B cell (primary cell): ENCODE results near the gene ZMIZ1. TPM values are rescaled to one million over a fixed set of nuclear protein-coding genes. Genes with fewer than 3 reads are reported as not detected.

Experiments
- ATAC-seq: fragments of 200-7000 bp; cut with Tn5 transposase; one replicate; pipeline ENCODE4 v1.10.0; 2021; ENCODE audit warnings: low read depth, mild to moderate bottlenecking, moderate number of reproducible peaks, moderate library complexity
- CTCF ChIA-PET: fragments of 350-600 bp; sonication (Branson Sonifier 250); formaldehyde crosslinking; loops from one replicate; lab custom pipeline; 2021; ENCODE audit warnings: antibody characterized with exemption, inconsistent platforms; lab: Charles Lee
- POLR2A ChIA-PET: fragments of 350-600 bp; sonication (Branson Sonifier 250); formaldehyde crosslinking; loops from one replicate; lab custom pipeline; 2021; ENCODE audit warnings: antibody characterized with exemption; lab: Charles Lee
- DNase-seq: peaks from one replicate; pipeline ENCODE4 v3.0.0; 2013
- H2AFZ ChIP-seq: 2 replicates; pipeline ENCODE4 v1.6.1; 2012; ENCODE audit warnings: mild to moderate bottlenecking, low read depth, low read length; ENCODE audit not compliant: insufficient read depth, poor library complexity, severe bottlenecking
- H3K27ac ChIP-seq, 2 donors: 1 replicate in 1 of 2; 2 replicates in 1 of 2; pipeline ENCODE4 v1.5.1; 2012 to 2013; ENCODE audit warnings: low read length in 2 of 2, mild to moderate bottlenecking in 2 of 2, moderate library complexity in 1 of 2
- H3K27me3 ChIP-seq, 4 experiments: fragments of 200-600 bp in 1 of 4; sonication (generic) in 1 of 4; replicated peaks in 1 of 4; 1 replicate in 2 of 4; 2 replicates in 2 of 4; pipeline versions ENCODE4 v1.6.1 to v1.7.0; 2013 to 2016; ENCODE audit warnings: low read length in 3 of 4, mild to moderate bottlenecking in 2 of 4, mixed read lengths in 1 of 4, moderate library complexity in 1 of 4; ENCODE audit not compliant: insufficient read depth in 4 of 4, control insufficient read depth in 3 of 4; ENCODE audit errors: control extremely low read depth in 1 of 4
- H3K36me3 ChIP-seq, 2 experiments: replicated peaks in 1 of 2; 1 replicate in 1 of 2; 2 replicates in 1 of 2; pipeline versions ENCODE4 v1.6.1 to v1.7.1; 2013; ENCODE audit warnings: low read length in 1 of 2; ENCODE audit not compliant: insufficient read depth in 2 of 2, control insufficient read depth in 1 of 2; ENCODE audit errors: control extremely low read depth in 1 of 2, extremely low read depth in 1 of 2
- H3K4me1 ChIP-seq, 2 donors: fragments of 200-600 bp in 1 of 2; sonication (generic) in 1 of 2; 1 replicate in 1 of 2; 2 replicates in 1 of 2; pipeline versions ENCODE4 v1.5.1 to v1.6.1; 2013 to 2017; ENCODE audit warnings: low read length in 2 of 2; ENCODE audit not compliant: control insufficient read depth in 2 of 2, insufficient read depth in 2 of 2
- H3K4me2 ChIP-seq: replicated peaks from 2 replicates; pipeline ENCODE3; 2012; ENCODE audit warnings: mild to moderate bottlenecking, low read depth, low read length; ENCODE audit not compliant: poor library complexity, severe bottlenecking
- H3K4me3 ChIP-seq, 5 experiments: fragments of 200-600 bp in 1 of 5; sonication (generic) in 1 of 5; 1 replicate in 3 of 5; 2 replicates in 2 of 5; pipeline versions ENCODE4 v1.5.1 to v1.7.0; 2011 to 2016; ENCODE audit warnings: low read length in 4 of 5, mild to moderate bottlenecking in 4 of 5, low read depth in 2 of 5, control low read depth in 1 of 5, moderate library complexity in 1 of 5; ENCODE audit not compliant: insufficient read depth in 1 of 5; ENCODE audit errors: control extremely low read depth in 1 of 5, extremely low read depth in 1 of 5
- H3K79me2 ChIP-seq: fragments of 200-600 bp; sonication (generic); one replicate; pipeline ENCODE4 v1.6.0; 2016; ENCODE audit warnings: low read length; ENCODE audit not compliant: control insufficient read depth, insufficient read depth
- H3K9ac ChIP-seq: fragments of 200-600 bp; sonication (generic); 2 replicates; pipeline ENCODE4 v1.6.1; 2017; ENCODE audit warnings: mild to moderate bottlenecking, low read length, moderate library complexity
- H3K9me3 ChIP-seq, 3 donors: one replicate each; pipeline versions ENCODE4 v1.6.1 to v1.7.1; 2013; ENCODE audit warnings: low read length in 2 of 3; ENCODE audit not compliant: control insufficient read depth in 2 of 3, insufficient read depth in 1 of 3; ENCODE audit errors: control extremely low read depth in 1 of 3
- H4K20me1 ChIP-seq: 2 replicates; pipeline ENCODE4 v1.6.0; 2012; ENCODE audit warnings: mild to moderate bottlenecking, low read length; ENCODE audit not compliant: insufficient read depth, control insufficient read depth, poor library complexity, severe bottlenecking
- H3K27ac Mint-ChIP-seq: one replicate; pipeline ENCODE4 v1.8.0; 2021; ENCODE audit warnings: mixed read lengths
- H3K27me3 Mint-ChIP-seq: one replicate; pipeline ENCODE4 v1.8.0; 2021; ENCODE audit warnings: mixed read lengths
- H3K4me1 Mint-ChIP-seq: one replicate; pipeline ENCODE4 v1.8.0; 2021; ENCODE audit warnings: mixed read lengths
- H3K4me3 Mint-ChIP-seq: one replicate; pipeline ENCODE4 v1.8.0; 2021; ENCODE audit warnings: mixed read lengths
- H3K9me3 Mint-ChIP-seq: one replicate; pipeline ENCODE4 v1.8.0; 2022; ENCODE audit warnings: mixed read lengths; ENCODE audit not compliant: insufficient read depth
- CTCF ChIP-seq: fragments of 200-600 bp; IDR thresholded peaks from one replicate; pipeline ENCODE4 v1.8.0; 2022; ENCODE audit warnings: antibody characterized with exemption, mild to moderate bottlenecking
- EZH2 ChIP-seq: IDR thresholded peaks from 2 replicates; pipeline ENCODE4 v1.6.1; 2012; ENCODE audit warnings: borderline replicate concordance, low read depth, mild to moderate bottlenecking, moderate library complexity, low read length; ENCODE audit not compliant: insufficient read depth, poor library complexity, severe bottlenecking
- WGBS: methylation state at CpG from one replicate; pipeline ENCODE4 v1.1.5; 2013; ENCODE audit warnings: missing lambda C conversion rate; ENCODE audit not compliant: insufficient coverage; 5-methylcytosine and 5-hydroxymethylcytosine counted together
- intact Hi-C: fragments of 100-400 bp; cut with micrococcal nuclease; formaldehyde crosslinking; loops from one replicate; pipeline ENCODE4 v1.10.0; 2022
- polyA plus RNA-seq: library from polyadenylated mRNA; depleted of rRNA; stranded (reverse); fragments of >200 nt; gene quantifications from 2 replicates; pipeline ENCODE4 v1.2.3, GENCODE V29; 2012
- total RNA-seq, 2 donors: library from RNA; stranded (reverse); fragments of 120-200 nt in 1 of 2; gene quantifications; 1 replicate in 1 of 2; 2 replicates in 1 of 2; pipeline versions ENCODE4 v1.2.3 to v1.2.4, GENCODE V29; 2013 to 2022

ZMIZ1 gene
- total and polyA plus RNA-seq, 2 donors (not counting 1 experiment from before 2014, with no cell fraction given): 14.3 to 64.9 TPM

GRCh38 chr10:79346388-79347225 lies 277.8 kb downstream of the ZMIZ1 start:
- H2AFZ ChIP-seq: no peak overlapping the region
- peaks cover 14 to 26% of the 10 kb centered on the region in 2 donors for H3K4me1 ChIP-seq
- H3K27ac ChIP-seq: no peak overlapping the region
- Mint-ChIP-seq H3K27ac (no peak overlapping the region), H3K9me3 (no peaks in the 10 kb centered on the region), H3K27me3 (no peaks in the 10 kb centered on the region), H3K4me3 (peak overlapping the region; percentile 37), H3K4me1 (peaks cover 24% of the 10 kb centered on the region)
- H3K36me3 ChIP-seq: peaks cover 0 to 32% of the 10 kb centered on the region in 2 experiments
- peaks cover 10% of the 10 kb centered on the region for H4K20me1 ChIP-seq
- peak overlapping the region in 2 of 5 experiments; percentile 17 to 89 for H3K4me3 ChIP-seq
- peak overlapping the region; percentile 22 for H3K9ac ChIP-seq
- peak overlapping the region; percentile 100 for H3K4me2 ChIP-seq
- TF ChIP-seq CTCF (no peak), EZH2 (no peak)
- POLR2A ChIA-PET: interaction anchor here (0.5 to 1.6 kb wide), 4 partner anchors 29 to 276 kb away, joined by 3 to 6 read pairs (median 4); no protein-coding TSS in a partner anchor
- H3K79me2 ChIP-seq: peaks cover 26% of the 10 kb centered on the region
- H3K9me3 ChIP-seq: no peaks in the 10 kb centered on the region
- intact Hi-C loops: loop anchor here (1.0 to 5.0 kb wide), 6 partner anchors 15 to 1317 kb away; partner anchors contain the start of genes POLR3A and ZMIZ1
- DNase-seq: no peak
- no peaks in the 10 kb centered on the region for H3K27me3 ChIP-seq
- CTCF ChIA-PET: interaction anchor here (0.9 to 3.8 kb wide), 7 partner anchors 10 to 151 kb away, joined by 3 to 15 read pairs (median 5); no protein-coding TSS in a partner anchor
- no peak for ATAC-seq
- WGBS: 90% methylated on average over 6 of the region's 12 CpGs
